Activated CD4-positive, alpha-beta T cell treated with anti-CD3 and anti-CD28 coated beads, Interleukin-2, Interleukin-6, amounts not matched to agents 100 ng/mL and 50 ng/mL, durations not matched to agents 16 hours and 8 hours (primary cell): ENCODE measurements around the gene VENTX.

ENCODE experiments used
- DNase-seq: peaks from one replicate; pipeline ENCODE4 v3.0.0-alpha.2; 2020

Gene VENTX

GRCh38 chr10:133238466-133238804 lies 780 bp downstream of the VENTX start:
- DNase-seq = no peak

- DNase-seq = no peak
Observed at GRCh38 chr10:133239990-133240389, 2.3 kb downstream of the VENTX start.

GRCh38 chr10:133241501-133242205 lies 4.0 kb downstream of the VENTX start:
- no peak for DNase-seq

GRCh38 chr10:133242611-133243356 lies 5.1 kb downstream of the VENTX start:
- no peak for DNase-seq

- DNase-seq = no peak
Observed at GRCh38 chr10:133243593-133243992, 5.9 kb downstream of the VENTX start.

GRCh38 chr10:133245439-133246235 lies 8.0 kb downstream of the VENTX start:
- no peak for DNase-seq

- DNase-seq = no peak
Observed at GRCh38 chr10:133246236-133246626, 8.6 kb downstream of the VENTX start.

- no peak for DNase-seq
Observed at GRCh38 chr10:133247681-133248333, 10.2 kb downstream of the VENTX start.

- DNase-seq = no peak
Observed at GRCh38 chr10:133248334-133248715, 10.7 kb downstream of the VENTX start.

GRCh38 chr10:133249094-133249780 lies 11.6 kb downstream of the VENTX start:
- no peak for DNase-seq

- DNase-seq = no peak
Observed at GRCh38 chr10:133249975-133250754, 12.5 kb downstream of the VENTX start.

GRCh38 chr10:133251388-133252222 lies 13.9 kb downstream of the VENTX start:
- DNase-seq = no peak

GRCh38 chr10:133252223-133252552 lies 14.5 kb downstream of the VENTX start:
- no peak for DNase-seq

GRCh38 chr10:133253361-133253955 lies 15.8 kb downstream of the VENTX start:
- no peak for DNase-seq

GRCh38 chr10:133254421-133255120 lies 16.9 kb downstream of the VENTX start:
- DNase-seq = no peak

GRCh38 chr10:133255323-133255722 lies 17.7 kb downstream of the VENTX start:
- no peak for DNase-seq

- DNase-seq = peak; percentile 38
Observed at GRCh38 chr10:133257489-133258065, 19.9 kb downstream of the VENTX start.

- peak; percentile 62 for DNase-seq
Observed at GRCh38 chr10:133258066-133258817, 20.6 kb downstream of the VENTX start.
